Osteoblast (primary cell): ENCODE measurements around the gene DNAJB4. TPM values are rescaled to one million over a fixed set of nuclear protein-coding genes. Genes with fewer than 3 reads are reported as not detected.

ENCODE experiments used
- DNase-seq: peaks from one replicate; pipeline ENCODE4 v3.0.0; 2011; ENCODE audit warnings: low spot score, mixed read lengths; ENCODE audit not compliant: insufficient read length; ENCODE audit errors: missing footprints
- H2AFZ ChIP-seq: 2 replicates; pipeline ENCODE4 v1.6.0; 2011; ENCODE audit warnings: mild to moderate bottlenecking, low read length
- H3K27ac ChIP-seq: 2 replicates; pipeline ENCODE4 v1.5.1; 2011; ENCODE audit warnings: mild to moderate bottlenecking, low read depth, low read length, moderate library complexity
- H3K27me3 ChIP-seq: 2 replicates; pipeline ENCODE4 v1.6.0; 2012; ENCODE audit warnings: mild to moderate bottlenecking, control low read depth, inconsistent platforms, low read length, moderate library complexity; ENCODE audit not compliant: insufficient read depth
- H3K36me3 ChIP-seq: 2 replicates; pipeline ENCODE4 v1.5.1; 2011; ENCODE audit warnings: mild to moderate bottlenecking, low read length, control low read depth, moderate library complexity; ENCODE audit not compliant: insufficient read depth
- H3K4me1 ChIP-seq: 2 replicates; pipeline ENCODE4 v1.5.1; 2011; ENCODE audit warnings: mild to moderate bottlenecking, low read length, control low read depth, moderate library complexity; ENCODE audit not compliant: insufficient read depth
- H3K4me2 ChIP-seq: 2 replicates; pipeline ENCODE4 v1.6.0; 2011; ENCODE audit warnings: mild to moderate bottlenecking, low read length; ENCODE audit not compliant: insufficient read depth
- H3K4me3 ChIP-seq: fragments of 200-600 bp; sonication (generic); 3 replicates; pipeline ENCODE4 v1.5.1; 2012; ENCODE audit warnings: mild to moderate bottlenecking, low read length, inconsistent platforms; ENCODE audit not compliant: insufficient read depth
- H3K79me2 ChIP-seq: 2 replicates; pipeline ENCODE4 v1.6.0; 2012; ENCODE audit warnings: mild to moderate bottlenecking, low read length, control low read depth, inconsistent platforms; ENCODE audit not compliant: insufficient read depth
- H3K9me3 ChIP-seq: 2 replicates; pipeline ENCODE4 v1.5.1; 2011; ENCODE audit warnings: low read depth, low read length, control low read depth
- H4K20me1 ChIP-seq: 2 replicates; pipeline ENCODE4 v1.6.0; 2012; ENCODE audit warnings: mild to moderate bottlenecking, low read length, control low read depth; ENCODE audit not compliant: insufficient read depth
- CTCF ChIP-seq: IDR thresholded peaks from 2 replicates; pipeline ENCODE4 v1.5.1; 2011; ENCODE audit warnings: mild to moderate bottlenecking, low read depth, low read length, moderate library complexity; ENCODE audit errors: extremely low read depth
- total RNA-seq: library from RNA; depleted of rRNA; stranded (reverse); fragments of >200 nt; gene quantifications from 2 replicates; pipeline ENCODE4 v1.2.3, GENCODE V29; 2012

The DNAJB4 gene
- total RNA-seq, 1 donor, result 46.7 TPM

- Histone ChIP-seq H3K36me3 (peaks cover 97% of the 10 kb centered on the region), H2AFZ (no peak overlapping the region), H3K4me1 (peaks cover 14% of the 10 kb centered on the region), H3K27me3 (no peaks in the 10 kb centered on the region), H3K4me2 (no peak overlapping the region), H3K9me3 (no peaks in the 10 kb centered on the region), H3K27ac (peak overlapping the region; percentile 3), H3K79me2 (peaks cover 60% of the 10 kb centered on the region), H4K20me1 (peaks cover 16% of the 10 kb centered on the region), H3K4me3 (no peak overlapping the region)
- DNase-seq, result no peak
- TF ChIP-seq CTCF, result no peak
These were observed 45.9 kb upstream of the DNAJB4 start for GRCh38 chr1:77958850-77959249.

- peaks cover 8% of the 10 kb centered on the region for H3K4me1 ChIP-seq
- H3K4me2 ChIP-seq, result no peak overlapping the region
- H3K36me3 ChIP-seq, result peaks cover 96% of the 10 kb centered on the region
- peak; percentile 14 for DNase-seq
- no peak overlapping the region for H2AFZ ChIP-seq
- H4K20me1 ChIP-seq, result peaks cover 15% of the 10 kb centered on the region
- H3K27ac ChIP-seq, result peak overlapping the region; percentile 56
- H3K79me2 ChIP-seq, result peaks cover 66% of the 10 kb centered on the region
- no peak for TF ChIP-seq CTCF
- H3K9me3 ChIP-seq, result no peaks in the 10 kb centered on the region
- no peak overlapping the region for H3K4me3 ChIP-seq
- H3K27me3 ChIP-seq, result no peaks in the 10 kb centered on the region
These were observed 43.3 kb upstream of the DNAJB4 start for GRCh38 chr1:77961392-77961791.

- no peak for TF ChIP-seq CTCF
These were observed 38.4 kb upstream of the DNAJB4 start for GRCh38 chr1:77966291-77966690.

GRCh38 chr1:77970192-77970591 is 34.5 kb upstream of the DNAJB4 start:
- H3K4me1 ChIP-seq, result peaks cover 6% of the 10 kb centered on the region
- peaks cover 50% of the 10 kb centered on the region for H4K20me1 ChIP-seq
- no peak overlapping the region for H3K27ac ChIP-seq
- H3K27me3 ChIP-seq, result no peaks in the 10 kb centered on the region
- peak overlapping the region; percentile 13 for H3K4me2 ChIP-seq
- TF ChIP-seq CTCF, result no peak
- no peak overlapping the region for H2AFZ ChIP-seq
- no peaks in the 10 kb centered on the region for H3K9me3 ChIP-seq
- no peak overlapping the region for H3K4me3 ChIP-seq
- H3K79me2 ChIP-seq, result peaks cover 90% of the 10 kb centered on the region
- no peak for DNase-seq
- peaks cover 65% of the 10 kb centered on the region for H3K36me3 ChIP-seq

More at GRCh38 chr1:77966291-77966690, 38.4 kb upstream of the DNAJB4 start:
- no peak overlapping the region for H2AFZ ChIP-seq
- no peaks in the 10 kb centered on the region for H3K9me3 ChIP-seq
- H3K4me3 ChIP-seq, result no peak overlapping the region
- no peak overlapping the region for H3K4me2 ChIP-seq
- no peak for DNase-seq
- H3K4me1 ChIP-seq, result peaks cover 8% of the 10 kb centered on the region
- no peaks in the 10 kb centered on the region for H3K27me3 ChIP-seq
- H4K20me1 ChIP-seq, result peaks cover 22% of the 10 kb centered on the region
- H3K27ac ChIP-seq, result peak overlapping the region; percentile 31
- H3K36me3 ChIP-seq, result peaks cover 93% of the 10 kb centered on the region
- peaks cover 80% of the 10 kb centered on the region for H3K79me2 ChIP-seq
